ENCODE data around the gene MAB21L4.

The MAB21L4 gene

GRCh38 chr2:240892925-240893324 is 3.0 kb downstream of the MAB21L4 start:
- DNase-seq: no peak

- DNase-seq: no peak
Measured at GRCh38 chr2:240892356-240892755, 3.6 kb downstream of the MAB21L4 start.

- DNase-seq: no peak
Measured at GRCh38 chr2:240891492-240892340, 4.2 kb downstream of the MAB21L4 start.

- no peak for DNase-seq
Measured at GRCh38 chr2:240890691-240891090, 5.3 kb downstream of the MAB21L4 start.

- no peak for DNase-seq
Measured at GRCh38 chr2:240889601-240890560, 6.1 kb downstream of the MAB21L4 start.

- DNase-seq: no peak
Measured at GRCh38 chr2:240888890-240889573, 6.9 kb downstream of the MAB21L4 start.

- DNase-seq: no peak
Measured at GRCh38 chr2:240888130-240888889, 7.6 kb downstream of the MAB21L4 start.

- DNase-seq: no peak
Measured at GRCh38 chr2:240887631-240888030, 8.3 kb downstream of the MAB21L4 start.

- no peak for DNase-seq
Measured at GRCh38 chr2:240886678-240887609, 9.0 kb downstream of the MAB21L4 start.

GRCh38 chr2:240886023-240886565 is 9.9 kb downstream of the MAB21L4 start:
- no peak for DNase-seq

- no peak for DNase-seq
Measured at GRCh38 chr2:240885566-240885965, 10.4 kb downstream of the MAB21L4 start.

GRCh38 chr2:240884745-240885144 is 11.2 kb downstream of the MAB21L4 start:
- no peak for DNase-seq

GRCh38 chr2:240884221-240884620 is 11.7 kb downstream of the MAB21L4 start:
- no peak for DNase-seq

GRCh38 chr2:240881913-240882312 is 14.0 kb downstream of the MAB21L4 start:
- DNase-seq: no peak

- DNase-seq: no peak
Measured at GRCh38 chr2:240879105-240879504, 16.9 kb downstream of the MAB21L4 start.

- DNase-seq: no peak
Measured at GRCh38 chr2:240878341-240878936, 17.5 kb downstream of the MAB21L4 start.

GRCh38 chr2:240877460-240878340 is 18.3 kb downstream of the MAB21L4 start:
- no peak for DNase-seq

- DNase-seq: no peak
Measured at GRCh38 chr2:240876475-240877251, 19.3 kb downstream of the MAB21L4 start.
